Measurements from ENCODE around the gene PRKAR1B.
A peak's percentile ranks its signal among the peaks of the same experiment; 100 is the strongest.

PRKAR1B gene

DNA sequence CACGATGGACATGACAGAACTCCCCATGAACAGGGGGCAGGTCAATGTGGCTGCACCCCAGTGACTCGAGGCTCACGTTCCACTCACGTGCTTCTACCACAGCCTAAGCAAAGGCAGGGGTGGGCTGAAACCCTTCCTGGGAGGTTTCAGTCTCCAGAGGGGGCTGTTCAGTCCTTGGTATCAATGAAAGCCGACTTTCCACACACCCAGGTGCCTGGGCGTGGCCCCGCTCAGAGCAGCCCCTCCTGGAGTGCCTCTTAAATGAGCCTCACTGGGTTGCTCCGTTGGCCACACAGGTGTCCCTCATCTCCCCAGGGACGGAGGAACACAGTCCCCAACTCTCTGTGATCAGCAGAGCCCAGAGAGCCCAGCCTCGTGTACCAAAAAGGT is 116.9 kb downstream of the PRKAR1B start:
- Histone ChIP-seq H3K27ac (peak overlapping the region; percentile 45; the same call in 1 of the 2 replicates), H3K4me2 (peak overlapping the region; percentile 82), H3K27me3 (peaks cover 4% of the 10 kb centered on the region; the same call in 1 of the 2 replicates), H3K9ac (peak overlapping the region; percentile 15), H3K9me3 (no peaks in the 10 kb centered on the region), H3K4me1 (peaks cover 64% of the 10 kb centered on the region), H4K20me1 (no peaks in the 10 kb centered on the region), H3K36me3 (peaks cover 4% of the 10 kb centered on the region; the same call in 1 of the 2 replicates), H3K4me3 (no peak overlapping the region)
- TF ChIP-seq Cebpa-rat (IDR thresholded peaks at IDR 0.05) = no peak

DNA sequence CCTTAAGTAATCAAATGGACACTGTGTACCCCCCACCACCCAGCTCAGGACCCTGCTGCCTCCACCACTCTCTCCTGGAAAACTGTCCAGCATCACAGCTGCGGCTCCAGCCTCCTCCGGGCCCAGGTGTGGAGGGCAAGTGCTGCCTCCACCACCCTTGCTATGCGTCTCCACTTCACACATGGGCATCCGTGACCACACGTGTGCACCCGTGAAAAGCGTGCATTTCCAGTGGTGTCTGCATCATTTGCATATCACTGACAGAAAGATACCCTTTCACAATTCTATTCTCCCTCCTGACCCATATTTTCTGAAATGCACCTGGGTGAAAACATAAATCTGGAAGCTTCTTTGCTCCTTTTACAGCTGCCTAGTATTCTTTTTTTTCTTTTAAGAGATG is 117.7 kb downstream of the PRKAR1B start:
- Histone ChIP-seq H3K4me2 (peak overlapping the region; percentile 82), H3K4me3 (no peak overlapping the region), H3K9me3 (no peaks in the 10 kb centered on the region), H3K36me3 (peaks cover 4% of the 10 kb centered on the region; the same call in 1 of the 2 replicates), H3K9ac (no peak overlapping the region), H3K27ac (no peak overlapping the region), H4K20me1 (no peaks in the 10 kb centered on the region), H3K27me3 (peaks cover 4% of the 10 kb centered on the region; the same call in 1 of the 2 replicates), H3K4me1 (peaks cover 72% of the 10 kb centered on the region)
- no peak for TF ChIP-seq Cebpa-rat (IDR thresholded peaks at IDR 0.05)

DNA sequence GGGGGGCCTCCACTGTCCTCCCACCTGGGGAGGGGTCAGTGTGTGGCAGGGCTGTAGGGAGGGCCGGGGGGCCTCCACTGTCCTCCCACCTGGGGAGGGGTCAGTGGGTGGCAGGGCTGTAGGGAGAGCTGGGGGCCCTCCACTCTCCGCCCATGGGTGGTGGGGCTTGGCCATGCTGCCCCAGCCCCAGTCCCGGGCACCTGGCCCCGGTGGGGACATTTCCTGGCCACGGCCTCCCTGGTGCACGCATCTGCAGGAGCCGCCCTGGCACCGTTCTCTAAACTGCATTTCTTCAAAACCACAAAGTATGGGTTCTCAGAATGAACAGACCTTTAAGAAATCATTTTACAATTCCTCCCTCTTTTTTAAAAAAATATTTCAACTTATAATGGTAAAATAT is 118.1 kb downstream of the PRKAR1B start:
- Histone ChIP-seq H3K27ac (no peak overlapping the region), H3K9ac (no peak overlapping the region), H3K4me1 (peaks cover 76% of the 10 kb centered on the region), H4K20me1 (no peaks in the 10 kb centered on the region), H3K27me3 (peaks cover 4% of the 10 kb centered on the region; the same call in 1 of the 2 replicates), H3K4me3 (no peak overlapping the region), H3K36me3 (peaks cover 4% of the 10 kb centered on the region; the same call in 1 of the 2 replicates), H3K4me2 (peak overlapping the region; percentile 82), H3K9me3 (no peaks in the 10 kb centered on the region)
- no peak for TF ChIP-seq Cebpa-rat (IDR thresholded peaks at IDR 0.05)

DNA sequence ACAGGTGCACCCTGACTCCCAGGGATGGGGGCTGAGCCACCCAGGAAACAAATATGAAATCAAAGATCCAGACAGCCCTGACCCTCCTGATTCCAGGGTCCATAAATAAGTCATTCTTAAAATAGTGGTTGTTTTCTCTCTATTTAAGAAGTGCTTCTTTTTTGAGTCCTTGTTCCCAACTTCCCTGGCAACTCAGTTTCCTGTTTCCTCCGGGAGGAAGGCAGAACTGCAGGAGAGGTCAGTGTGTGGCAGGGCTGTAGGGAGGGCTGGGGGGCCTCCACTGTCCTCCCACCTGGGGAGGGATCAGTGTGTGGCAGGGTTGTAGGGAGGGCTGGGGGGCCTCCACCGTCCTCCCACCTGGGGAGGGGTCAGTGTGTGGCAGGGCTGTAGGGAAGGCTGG is 118.7 kb downstream of the PRKAR1B start:
- Histone ChIP-seq H4K20me1 (no peaks in the 10 kb centered on the region), H3K27ac (peak overlapping the region; percentile 61; the same call in 1 of the 2 replicates), H3K4me2 (peak overlapping the region; percentile 82), H3K9me3 (no peaks in the 10 kb centered on the region), H3K36me3 (peaks cover 4% of the 10 kb centered on the region; the same call in 1 of the 2 replicates), H3K4me1 (peaks cover 76% of the 10 kb centered on the region), H3K4me3 (no peak overlapping the region), H3K27me3 (peaks cover 4% of the 10 kb centered on the region; the same call in 1 of the 2 replicates), H3K9ac (peak overlapping the region; percentile 1; the same call in 1 of the 2 replicates)
- TF ChIP-seq Cebpa-rat (IDR thresholded peaks at IDR 0.05) = no peak

DNA sequence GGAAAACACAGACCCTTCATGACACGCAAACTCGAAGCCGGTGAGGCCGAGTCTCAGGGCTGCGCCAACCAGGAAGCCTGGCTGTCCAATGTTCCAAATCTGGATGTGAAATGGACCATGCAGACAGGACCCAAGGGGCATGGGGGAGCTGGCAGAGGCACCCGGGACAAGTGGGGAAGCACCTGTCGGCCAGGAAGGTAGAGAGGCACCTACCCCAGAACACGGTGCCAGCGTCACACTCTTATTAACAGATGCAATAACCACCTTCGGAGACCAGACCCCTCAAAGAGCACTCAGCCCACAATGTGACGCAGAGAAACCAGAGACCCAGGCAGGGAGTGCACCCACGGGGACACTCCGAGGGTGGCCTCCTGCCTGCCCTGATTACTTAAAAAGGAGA is 119.1 kb downstream of the PRKAR1B start:
- H4K20me1 ChIP-seq = no peaks in the 10 kb centered on the region
- H3K9me3 ChIP-seq = no peaks in the 10 kb centered on the region
- H3K36me3 ChIP-seq = peaks cover 4% of the 10 kb centered on the region; the same call in 1 of the 2 replicates
- H3K4me1 ChIP-seq = peaks cover 78% of the 10 kb centered on the region
- peak overlapping the region; percentile 1; the same call in 1 of the 2 replicates for H3K9ac ChIP-seq
- peak overlapping the region; percentile 82 for H3K4me2 ChIP-seq
- H3K27ac ChIP-seq = peak overlapping the region; percentile 61; the same call in 1 of the 2 replicates
- H3K27me3 ChIP-seq = peaks cover 4% of the 10 kb centered on the region; the same call in 1 of the 2 replicates
- TF ChIP-seq Cebpa-rat (IDR thresholded peaks at IDR 0.05) = no peak
- H3K4me3 ChIP-seq = no peak overlapping the region

GRCh38 chr7:605661-606450 is 121.2 kb downstream of the PRKAR1B start:
- peak overlapping the region; percentile 96 for H3K27ac ChIP-seq
- H3K9me3 ChIP-seq = no peaks in the 10 kb centered on the region
- peaks cover 94% of the 10 kb centered on the region for H3K4me1 ChIP-seq
- H3K4me2 ChIP-seq = peak overlapping the region; percentile 94
- H3K9ac ChIP-seq = no peak overlapping the region; the same call in 1 of the 2 replicates
- peaks cover 4% of the 10 kb centered on the region; the same call in 1 of the 2 replicates for H3K27me3 ChIP-seq
- H3K4me3 ChIP-seq = no peak overlapping the region
- H4K20me1 ChIP-seq = no peaks in the 10 kb centered on the region
- H3K36me3 ChIP-seq = peaks cover 4% of the 10 kb centered on the region; the same call in 1 of the 2 replicates
- TF ChIP-seq Cebpa-rat (IDR thresholded peaks at IDR 0.05) = no peak

DNA sequence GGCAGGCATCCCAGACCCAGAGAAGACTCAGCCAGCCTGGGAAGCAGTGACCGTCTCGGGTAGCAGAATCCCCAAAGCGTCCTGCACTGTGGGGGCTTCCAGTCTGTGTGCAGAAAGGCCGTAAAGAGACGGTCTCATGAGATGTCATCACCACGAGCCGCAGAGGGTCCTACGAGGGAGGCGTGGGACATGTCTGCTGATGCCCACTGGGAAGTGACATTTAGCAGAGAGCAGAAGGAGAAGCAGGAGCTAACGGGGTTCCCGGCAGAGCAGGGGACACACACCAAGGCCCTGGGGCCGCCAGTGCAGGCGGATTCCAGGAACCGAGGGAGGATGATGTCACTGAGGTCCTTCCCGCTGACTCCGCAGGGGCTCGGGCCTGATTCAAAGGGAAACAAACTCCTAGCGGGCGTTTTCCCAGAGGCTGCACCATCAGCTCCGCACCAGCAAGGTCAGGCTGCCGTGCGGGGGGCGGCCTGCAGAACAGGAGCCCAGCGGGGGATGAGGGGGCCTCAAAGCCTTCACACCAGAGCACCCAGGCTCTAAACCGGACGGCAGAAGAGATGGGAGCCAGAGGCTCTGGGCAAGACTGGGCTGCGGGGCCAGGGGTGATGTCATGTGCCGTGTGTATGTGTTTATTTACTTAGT is 122.1 kb downstream of the PRKAR1B start:
- TF ChIP-seq Cebpa-rat (IDR thresholded peaks at IDR 0.05) = no peak
- H3K27me3 ChIP-seq = peaks cover under 1% of the 10 kb centered on the region; the same call in 1 of the 2 replicates
- peak overlapping the region; percentile 81 for H3K9ac ChIP-seq
- peaks cover 94% of the 10 kb centered on the region for H3K4me1 ChIP-seq
- H4K20me1 ChIP-seq = no peaks in the 10 kb centered on the region
- H3K36me3 ChIP-seq = peaks cover 4% of the 10 kb centered on the region; the same call in 1 of the 2 replicates
- peak overlapping the region; percentile 96 for H3K27ac ChIP-seq
- H3K4me2 ChIP-seq = peak overlapping the region; percentile 94
- peak overlapping the region; percentile 57 for H3K4me3 ChIP-seq
- no peaks in the 10 kb centered on the region for H3K9me3 ChIP-seq

DNA sequence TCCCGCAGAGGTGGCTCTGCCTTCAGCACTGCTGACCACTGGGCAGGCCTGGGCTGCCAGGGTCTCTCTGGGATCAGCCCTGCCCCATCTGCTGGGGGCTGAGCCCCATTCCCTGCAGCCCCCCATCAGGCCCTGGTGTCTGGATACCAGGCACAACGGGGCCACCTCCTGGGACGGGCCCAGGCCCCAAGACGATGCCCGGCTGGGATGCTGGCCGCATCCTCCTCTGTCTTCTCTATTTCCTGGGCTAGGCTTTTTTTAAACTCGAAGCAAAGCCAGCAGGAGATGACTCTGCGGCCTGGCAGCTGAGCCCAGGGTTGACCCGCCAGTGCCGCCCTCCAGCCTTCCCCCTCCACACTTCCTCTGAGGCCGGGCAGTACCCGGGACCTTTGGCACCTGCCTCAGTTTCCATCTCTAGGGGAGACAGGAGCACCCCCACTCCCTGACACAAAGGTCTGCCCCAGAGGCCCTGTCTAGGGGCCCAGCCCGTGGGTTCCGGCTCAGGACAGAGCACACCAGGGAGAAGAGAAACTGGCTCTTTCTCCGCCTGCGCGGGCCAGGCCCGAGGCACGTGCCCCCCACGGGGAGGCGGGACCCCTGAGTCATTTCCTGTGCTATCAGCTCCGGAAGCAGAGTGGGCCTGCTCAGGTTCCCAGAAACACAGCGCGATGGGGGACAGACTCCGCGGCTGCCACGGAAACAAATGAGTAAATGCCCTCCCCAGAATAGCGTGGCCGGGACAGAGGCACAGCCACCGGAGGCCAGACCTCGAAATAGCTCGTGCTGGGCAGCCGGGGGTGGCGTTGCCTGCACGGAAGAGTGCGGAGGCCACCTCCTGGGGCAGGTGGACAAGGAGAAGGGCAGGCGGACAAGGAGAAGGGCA is 122.8 kb downstream of the PRKAR1B start:
- H4K20me1 ChIP-seq = no peaks in the 10 kb centered on the region
- H3K9ac ChIP-seq = peak overlapping the region; percentile 81
- H3K4me2 ChIP-seq = peak overlapping the region; percentile 94
- peak overlapping the region; percentile 96 for H3K27ac ChIP-seq
- H3K4me1 ChIP-seq = peaks cover 94% of the 10 kb centered on the region
- no peaks in the 10 kb centered on the region for H3K27me3 ChIP-seq
- no peak for TF ChIP-seq Cebpa-rat (IDR thresholded peaks at IDR 0.05)
- peak overlapping the region; percentile 57 for H3K4me3 ChIP-seq
- peaks cover 4% of the 10 kb centered on the region; the same call in 1 of the 2 replicates for H3K36me3 ChIP-seq
- H3K9me3 ChIP-seq = no peaks in the 10 kb centered on the region

All from BLaER1 (cell line).